ENCODE data around the gene PLCG1.

The PLCG1 gene

DNA sequence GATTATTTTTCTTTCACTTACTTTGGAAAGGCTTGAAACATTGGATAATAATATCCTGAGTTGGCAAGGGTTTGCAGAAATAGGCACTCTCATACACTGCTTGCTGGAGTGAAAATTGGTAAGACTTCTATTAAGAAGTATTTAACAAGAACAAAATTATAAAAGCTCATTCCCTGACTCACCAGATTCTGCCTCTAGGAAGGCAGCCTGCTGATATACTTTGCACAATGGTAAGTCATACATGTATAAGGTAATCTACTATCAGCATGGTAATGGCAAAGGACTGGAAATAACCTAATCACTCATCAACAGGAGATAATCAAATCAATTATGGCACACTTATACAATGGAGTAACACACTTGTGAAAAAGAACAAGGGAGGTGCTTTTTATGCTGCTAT lies 85.8 kb downstream of the PLCG1 start:
- DNase-seq (ENCODE audit: low read depth) = no peak
- TF ChIP-seq, protein P1, sequence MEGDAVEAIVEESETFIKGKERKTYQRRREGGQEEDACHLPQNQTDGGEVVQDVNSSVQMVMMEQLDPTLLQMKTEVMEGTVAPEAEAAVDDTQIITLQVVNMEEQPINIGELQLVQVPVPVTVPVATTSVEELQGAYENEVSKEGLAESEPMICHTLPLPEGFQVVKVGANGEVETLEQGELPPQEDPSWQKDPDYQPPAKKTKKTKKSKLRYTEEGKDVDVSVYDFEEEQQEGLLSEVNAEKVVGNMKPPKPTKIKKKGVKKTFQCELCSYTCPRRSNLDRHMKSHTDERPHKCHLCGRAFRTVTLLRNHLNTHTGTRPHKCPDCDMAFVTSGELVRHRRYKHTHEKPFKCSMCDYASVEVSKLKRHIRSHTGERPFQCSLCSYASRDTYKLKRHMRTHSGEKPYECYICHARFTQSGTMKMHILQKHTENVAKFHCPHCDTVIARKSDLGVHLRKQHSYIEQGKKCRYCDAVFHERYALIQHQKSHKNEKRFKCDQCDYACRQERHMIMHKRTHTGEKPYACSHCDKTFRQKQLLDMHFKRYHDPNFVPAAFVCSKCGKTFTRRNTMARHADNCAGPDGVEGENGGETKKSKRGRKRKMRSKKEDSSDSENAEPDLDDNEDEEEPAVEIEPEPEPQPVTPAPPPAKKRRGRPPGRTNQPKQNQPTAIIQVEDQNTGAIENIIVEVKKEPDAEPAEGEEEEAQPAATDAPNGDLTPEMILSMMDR (conservative IDR thresholded peaks at IDR 0.05; ENCODE audit: low read depth, low read length) = no peak
- no peak overlapping the region for H3K4me3 ChIP-seq (ENCODE audit: low read length)

DNA sequence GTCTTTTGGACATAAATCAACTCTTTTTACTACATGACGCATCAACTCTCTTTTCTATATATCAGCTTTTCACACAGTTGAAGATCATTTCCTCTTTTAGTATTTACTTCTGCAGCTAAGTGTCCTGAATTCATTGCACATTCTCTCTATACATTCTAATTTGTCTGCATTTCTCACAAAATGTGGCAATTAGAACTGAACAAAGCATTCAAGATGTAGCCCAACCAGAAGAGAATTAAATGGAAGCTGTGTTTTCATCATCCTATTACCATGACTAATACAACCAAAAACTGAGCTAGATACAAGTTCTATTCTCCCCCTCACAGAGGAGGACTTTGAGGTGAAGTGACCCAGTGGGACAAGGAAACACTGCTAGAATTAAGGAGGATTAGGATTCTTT lies 86.9 kb downstream of the PLCG1 start:
- H3K4me3 ChIP-seq (ENCODE audit: low read length) = no peak overlapping the region
- TF ChIP-seq, protein P1 (conservative IDR thresholded peaks at IDR 0.05; ENCODE audit: low read depth, low read length) = no peak
- DNase-seq (ENCODE audit: low read depth) = no peak

DNA sequence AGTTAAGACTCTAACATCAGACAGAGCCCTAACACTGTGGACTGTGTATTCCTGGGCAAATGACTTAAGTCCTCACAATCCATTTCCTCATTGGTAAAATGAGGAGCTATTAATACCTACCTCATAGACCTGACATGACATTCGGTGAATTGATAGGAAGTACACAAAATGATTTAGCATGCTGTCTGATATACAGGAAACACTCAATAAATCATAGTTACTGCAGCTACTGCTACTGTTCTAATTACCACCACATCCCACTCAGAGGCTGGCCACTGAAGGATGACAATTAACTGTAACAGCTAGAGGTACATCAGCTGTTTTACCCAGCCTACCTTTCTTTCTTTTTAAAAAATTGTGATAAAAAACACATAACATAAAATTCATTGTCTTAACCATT lies 87.7 kb downstream of the PLCG1 start:
- TF ChIP-seq, protein P1 (conservative IDR thresholded peaks at IDR 0.05; ENCODE audit: low read depth, low read length) = no peak
- DNase-seq (ENCODE audit: low read depth) = no peak
- H3K4me3 ChIP-seq (ENCODE audit: low read length) = no peak overlapping the region

DNA sequence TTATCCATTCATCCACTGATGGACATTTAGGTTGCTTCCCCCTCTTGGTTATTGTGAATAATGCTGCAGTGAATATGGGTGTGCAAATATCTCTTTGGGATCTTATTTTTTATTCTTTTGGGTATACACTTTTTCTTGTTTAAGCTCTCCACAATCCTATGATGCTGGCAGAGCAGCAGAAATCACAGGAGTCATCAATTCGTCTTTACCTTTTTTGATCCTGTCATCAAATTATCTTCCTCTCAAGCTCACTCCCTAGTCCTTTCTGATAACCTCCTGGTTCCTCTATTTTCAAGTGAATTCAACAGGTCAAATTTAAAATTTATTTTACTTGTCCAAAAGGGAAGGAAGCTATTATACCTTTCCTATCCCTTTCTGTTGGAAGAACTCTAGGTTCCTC lies 89.1 kb downstream of the PLCG1 start:
- TF ChIP-seq, protein P1 (conservative IDR thresholded peaks at IDR 0.05; ENCODE audit: low read depth, low read length) = no peak
- H3K4me3 ChIP-seq (ENCODE audit: low read length) = no peak overlapping the region
- DNase-seq (ENCODE audit: low read depth) = no peak

Measured in retinal pigment epithelial cell (primary cell).